Keratinocyte (primary cell): ENCODE measurements around the gene NAA10.

Source experiments
- EZH2 ChIP-seq: IDR thresholded peaks from one replicate; pipeline ENCODE4 v1.6.1; 2012; ENCODE audit warnings: inconsistent platforms, mild to moderate bottlenecking, low read length, moderate library complexity
- TF ChIP-seq, protein P1 (sequence below), 3 experiments: IDR thresholded peaks in 1 of 3; conservative IDR thresholded peaks in 1 of 3; optimal IDR thresholded peaks in 1 of 3; 2 replicates in 2 of 3; 3 replicates in 1 of 3; pipeline versions ENCODE3 to v1.5.1; 2011; ENCODE audit warnings: low read length in 3 of 3, mild to moderate bottlenecking in 3 of 3, moderate library complexity in 2 of 3, control low read depth in 1 of 3, inconsistent platforms in 1 of 3; ENCODE audit not compliant: insufficient read depth in 2 of 3; ENCODE audit errors: extremely low read depth in 1 of 3

DNA sequence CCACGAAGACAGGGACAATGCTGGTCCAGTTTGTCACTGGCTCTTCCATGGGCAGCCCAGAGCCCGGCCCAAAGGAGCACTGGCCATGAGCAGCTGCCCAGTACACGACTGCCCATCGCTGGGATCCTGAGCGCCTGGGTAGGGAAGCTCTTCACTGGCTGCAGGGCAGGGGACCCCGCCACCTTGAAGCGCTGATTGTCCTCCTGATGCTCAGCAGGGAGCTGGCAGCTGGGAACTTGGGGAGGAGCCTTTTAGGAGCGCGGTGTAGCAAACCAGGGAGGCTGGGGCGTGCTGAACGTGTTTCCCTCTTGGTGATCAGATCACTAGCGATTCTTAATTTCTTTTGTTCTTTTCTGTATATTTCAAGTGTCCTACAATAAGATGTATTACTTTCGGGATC, 50.7 kb downstream of the NAA10 start:
- TF ChIP-seq, protein P1, sequence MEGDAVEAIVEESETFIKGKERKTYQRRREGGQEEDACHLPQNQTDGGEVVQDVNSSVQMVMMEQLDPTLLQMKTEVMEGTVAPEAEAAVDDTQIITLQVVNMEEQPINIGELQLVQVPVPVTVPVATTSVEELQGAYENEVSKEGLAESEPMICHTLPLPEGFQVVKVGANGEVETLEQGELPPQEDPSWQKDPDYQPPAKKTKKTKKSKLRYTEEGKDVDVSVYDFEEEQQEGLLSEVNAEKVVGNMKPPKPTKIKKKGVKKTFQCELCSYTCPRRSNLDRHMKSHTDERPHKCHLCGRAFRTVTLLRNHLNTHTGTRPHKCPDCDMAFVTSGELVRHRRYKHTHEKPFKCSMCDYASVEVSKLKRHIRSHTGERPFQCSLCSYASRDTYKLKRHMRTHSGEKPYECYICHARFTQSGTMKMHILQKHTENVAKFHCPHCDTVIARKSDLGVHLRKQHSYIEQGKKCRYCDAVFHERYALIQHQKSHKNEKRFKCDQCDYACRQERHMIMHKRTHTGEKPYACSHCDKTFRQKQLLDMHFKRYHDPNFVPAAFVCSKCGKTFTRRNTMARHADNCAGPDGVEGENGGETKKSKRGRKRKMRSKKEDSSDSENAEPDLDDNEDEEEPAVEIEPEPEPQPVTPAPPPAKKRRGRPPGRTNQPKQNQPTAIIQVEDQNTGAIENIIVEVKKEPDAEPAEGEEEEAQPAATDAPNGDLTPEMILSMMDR (optimal IDR thresholded peaks at IDR 0.05 in 1 of 3, IDR thresholded peaks at IDR 0.05 in 1 of 3, conservative IDR thresholded peaks at IDR 0.05 in 1 of 3; ENCODE audit: extremely low read depth in 1 of 3, insufficient read depth in 2 of 3, low read length in 3 of 3), result no peak
- TF ChIP-seq EZH2, result no peak
